WERI-Rb-1 (cell line): ENCODE measurements around the gene PIK3R3.

ENCODE experiments used
- DNase-seq: peaks from one replicate; pipeline ENCODE4 v3.0.0-alpha.2; 2020
- H3K27ac ChIP-seq: fragments of 250-450 bp; sonication (Bioruptor Pico); 2 replicates; pipeline ENCODE4 v1.5.1; 2020; ENCODE audit warnings: mild to moderate bottlenecking, moderate library complexity
- H3K27me3 ChIP-seq: fragments of 250-450 bp; sonication (Bioruptor Pico); 2 replicates; pipeline ENCODE4 v1.5.1; 2021; ENCODE audit warnings: mild to moderate bottlenecking, low read depth, moderate library complexity; ENCODE audit not compliant: insufficient read depth, severe bottlenecking
- H3K36me3 ChIP-seq: fragments of 250-450 bp; sonication (Bioruptor Pico); 2 replicates; pipeline ENCODE4 v1.5.1; 2020; ENCODE audit warnings: mild to moderate bottlenecking, moderate library complexity
- H3K4me3 ChIP-seq: 2 replicates; pipeline ENCODE4 v1.5.1; 2011; ENCODE audit warnings: low read depth, mild to moderate bottlenecking, control low read depth, low read length
- H3K9me3 ChIP-seq: fragments of 250-450 bp; sonication (Bioruptor Pico); 2 replicates; pipeline ENCODE4 v1.5.1; 2021; ENCODE audit warnings: mild to moderate bottlenecking, moderate library complexity; ENCODE audit not compliant: severe bottlenecking
- CTCF ChIP-seq: IDR thresholded peaks from 2 replicates; pipeline ENCODE4 v1.5.1; 2011; ENCODE audit warnings: low read depth, mild to moderate bottlenecking, control low read depth, inconsistent platforms, low read length

Gene PIK3R3

GRCh38 chr1:45995298-45995697 lies 137.1 kb downstream of the PIK3R3 start:
- Histone ChIP-seq H3K9me3 (no peaks in the 10 kb centered on the region), H3K27ac (no peak overlapping the region), H3K4me3 (no peak overlapping the region), H3K27me3 (no peaks in the 10 kb centered on the region), H3K36me3 (peaks cover 10% of the 10 kb centered on the region)
- TF ChIP-seq CTCF = no peak
- DNase-seq = no peak

- no peak for DNase-seq
- Histone ChIP-seq H3K27ac (no peak overlapping the region), H3K36me3 (peaks cover 4% of the 10 kb centered on the region), H3K9me3 (no peaks in the 10 kb centered on the region), H3K27me3 (no peaks in the 10 kb centered on the region), H3K4me3 (no peak overlapping the region)
- no peak for TF ChIP-seq CTCF
These were observed 138.0 kb downstream of the PIK3R3 start for GRCh38 chr1:45994423-45994822.
